ENCODE results near the gene TRIM3. TPM values are rescaled to one million over a fixed set of nuclear protein-coding genes. Genes with fewer than 3 reads are reported as not detected.
A peak's percentile ranks its signal among the peaks of the same experiment; 100 is the strongest.

Gene TRIM3
- total RNA-seq, 1 donor from 2014 or later: 20.6 TPM

GRCh38 chr11:6438979-6439571 lies 34.7 kb downstream of the TRIM3 start:
- H3K27ac Mint-ChIP-seq (ENCODE audit: unreplicated experiment): no peak overlapping the region
- TF ChIP-seq CTCF (conservative IDR thresholded peaks at IDR 0.05): peak; percentile 73
- no peaks in the 10 kb centered on the region for H3K9me3 Mint-ChIP-seq
- H3K4me3 Mint-ChIP-seq: no peak overlapping the region
- no peaks in the 10 kb centered on the region for H3K4me1 Mint-ChIP-seq
- H3K36me3 Mint-ChIP-seq (ENCODE audit: low read depth): no peaks in the 10 kb centered on the region
- no peaks in the 10 kb centered on the region for H3K27me3 Mint-ChIP-seq (ENCODE audit: low read depth)
- DNase-seq (ENCODE audit: low read depth, low spot score): peak; percentile 29

- no peak for TF ChIP-seq CTCF (conservative IDR thresholded peaks at IDR 0.05)
- no peak overlapping the region for H3K4me3 Mint-ChIP-seq
- no peaks in the 10 kb centered on the region for H3K27me3 Mint-ChIP-seq (ENCODE audit: low read depth)
- no peaks in the 10 kb centered on the region for H3K9me3 Mint-ChIP-seq
- H3K4me1 Mint-ChIP-seq: no peaks in the 10 kb centered on the region
- no peak overlapping the region for H3K27ac Mint-ChIP-seq (ENCODE audit: unreplicated experiment)
- no peaks in the 10 kb centered on the region for H3K36me3 Mint-ChIP-seq (ENCODE audit: low read depth)
- DNase-seq (ENCODE audit: low read depth, low spot score): no peak
These were observed 35.7 kb downstream of the TRIM3 start for GRCh38 chr11:6437993-6438392.

- Mint-ChIP-seq H3K27ac (ENCODE audit: unreplicated experiment) (no peak overlapping the region), H3K4me1 (no peaks in the 10 kb centered on the region), H3K9me3 (no peaks in the 10 kb centered on the region), H3K27me3 (ENCODE audit: low read depth) (no peaks in the 10 kb centered on the region), H3K4me3 (no peak overlapping the region), H3K36me3 (ENCODE audit: low read depth) (no peaks in the 10 kb centered on the region)
- DNase-seq (ENCODE audit: low read depth, low spot score): no peak
- no peak for TF ChIP-seq CTCF (conservative IDR thresholded peaks at IDR 0.05)
These were observed 36.3 kb downstream of the TRIM3 start for GRCh38 chr11:6437423-6437822.

- TF ChIP-seq CTCF (conservative IDR thresholded peaks at IDR 0.05): no peak
- no peak overlapping the region for H3K4me3 Mint-ChIP-seq
- no peaks in the 10 kb centered on the region for H3K36me3 Mint-ChIP-seq (ENCODE audit: low read depth)
- H3K27me3 Mint-ChIP-seq (ENCODE audit: low read depth): no peaks in the 10 kb centered on the region
- no peaks in the 10 kb centered on the region for H3K4me1 Mint-ChIP-seq
- no peak for DNase-seq (ENCODE audit: low read depth, low spot score)
- H3K27ac Mint-ChIP-seq (ENCODE audit: unreplicated experiment): no peak overlapping the region
- no peaks in the 10 kb centered on the region for H3K9me3 Mint-ChIP-seq
These were observed 39.6 kb downstream of the TRIM3 start for GRCh38 chr11:6433998-6434660.

- Mint-ChIP-seq H3K9me3 (no peaks in the 10 kb centered on the region), H3K4me1 (no peaks in the 10 kb centered on the region), H3K4me3 (no peak overlapping the region), H3K27ac (ENCODE audit: unreplicated experiment) (no peak overlapping the region), H3K36me3 (ENCODE audit: low read depth) (no peaks in the 10 kb centered on the region), H3K27me3 (ENCODE audit: low read depth) (no peaks in the 10 kb centered on the region)
- DNase-seq (ENCODE audit: low read depth, low spot score): no peak
- TF ChIP-seq CTCF (conservative IDR thresholded peaks at IDR 0.05): no peak
These were observed 41.9 kb downstream of the TRIM3 start for GRCh38 chr11:6431861-6432260.

Data from neural crest cell (in vitro differentiated cells).